Fibroblast of villous mesenchyme (primary cell): ENCODE data around the gene CDH4. TPM values are rescaled to one million over a fixed set of nuclear protein-coding genes. Genes with fewer than 3 reads are reported as not detected.

Experiments used
- DNase-seq: peaks from one replicate; pipeline ENCODE4 v3.0.0-alpha.2; 2010; ENCODE audit warnings: low read depth
- H3K4me3 ChIP-seq: 2 replicates; pipeline ENCODE4 v1.5.1; 2011; ENCODE audit warnings: low read depth, mild to moderate bottlenecking, low read length
- total RNA-seq: library from RNA; depleted of rRNA; stranded (reverse); fragments of >200 nt; gene quantifications from 2 replicates; pipeline ENCODE4 v1.2.3, GENCODE V29; 2012
- TF ChIP-seq, protein P1 (sequence below): IDR thresholded peaks from 2 replicates; pipeline ENCODE4 v1.5.1; 2012; ENCODE audit warnings: low read depth, mild to moderate bottlenecking, low read length; ENCODE audit not compliant: insufficient read depth

Gene CDH4
- total RNA-seq, 1 donor: 1.7 TPM

DNA sequence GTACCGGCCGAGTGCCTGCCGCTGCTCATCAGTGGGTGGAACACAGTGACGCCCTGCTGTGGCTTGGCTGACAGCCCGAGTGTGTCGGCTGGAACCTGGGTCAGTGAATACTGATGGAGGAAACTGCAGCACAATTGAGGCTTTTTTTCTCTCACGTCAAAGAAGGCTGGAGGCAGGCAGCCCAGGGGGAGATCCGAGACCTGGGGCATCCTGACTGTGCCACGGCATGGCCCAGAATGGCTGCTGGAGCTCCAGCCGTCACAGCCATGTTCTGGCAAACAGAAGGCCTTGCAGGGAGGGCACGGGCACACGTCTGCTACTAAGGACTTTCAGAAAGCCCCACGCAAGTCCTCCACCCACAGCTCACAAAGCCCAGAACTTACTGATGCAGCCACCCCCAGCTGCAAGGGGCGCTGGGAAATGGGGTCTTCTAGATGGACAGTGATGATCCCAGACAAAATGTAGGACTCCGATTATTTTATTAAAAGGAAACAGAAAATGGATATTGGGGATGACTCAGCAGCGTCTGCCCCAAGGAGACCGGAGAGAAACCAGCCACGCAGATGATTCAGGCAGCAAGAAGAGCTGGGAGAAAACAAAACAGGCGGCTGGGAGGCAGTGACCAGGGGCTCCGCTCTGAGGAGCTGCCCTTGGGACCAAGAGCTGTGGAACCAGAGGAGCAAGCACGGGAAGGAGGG is 673.6 kb downstream of the CDH4 start:
- no peak overlapping the region for H3K4me3 ChIP-seq
- TF ChIP-seq, protein P1, sequence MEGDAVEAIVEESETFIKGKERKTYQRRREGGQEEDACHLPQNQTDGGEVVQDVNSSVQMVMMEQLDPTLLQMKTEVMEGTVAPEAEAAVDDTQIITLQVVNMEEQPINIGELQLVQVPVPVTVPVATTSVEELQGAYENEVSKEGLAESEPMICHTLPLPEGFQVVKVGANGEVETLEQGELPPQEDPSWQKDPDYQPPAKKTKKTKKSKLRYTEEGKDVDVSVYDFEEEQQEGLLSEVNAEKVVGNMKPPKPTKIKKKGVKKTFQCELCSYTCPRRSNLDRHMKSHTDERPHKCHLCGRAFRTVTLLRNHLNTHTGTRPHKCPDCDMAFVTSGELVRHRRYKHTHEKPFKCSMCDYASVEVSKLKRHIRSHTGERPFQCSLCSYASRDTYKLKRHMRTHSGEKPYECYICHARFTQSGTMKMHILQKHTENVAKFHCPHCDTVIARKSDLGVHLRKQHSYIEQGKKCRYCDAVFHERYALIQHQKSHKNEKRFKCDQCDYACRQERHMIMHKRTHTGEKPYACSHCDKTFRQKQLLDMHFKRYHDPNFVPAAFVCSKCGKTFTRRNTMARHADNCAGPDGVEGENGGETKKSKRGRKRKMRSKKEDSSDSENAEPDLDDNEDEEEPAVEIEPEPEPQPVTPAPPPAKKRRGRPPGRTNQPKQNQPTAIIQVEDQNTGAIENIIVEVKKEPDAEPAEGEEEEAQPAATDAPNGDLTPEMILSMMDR: no peak
- DNase-seq: peak; percentile 7

DNA sequence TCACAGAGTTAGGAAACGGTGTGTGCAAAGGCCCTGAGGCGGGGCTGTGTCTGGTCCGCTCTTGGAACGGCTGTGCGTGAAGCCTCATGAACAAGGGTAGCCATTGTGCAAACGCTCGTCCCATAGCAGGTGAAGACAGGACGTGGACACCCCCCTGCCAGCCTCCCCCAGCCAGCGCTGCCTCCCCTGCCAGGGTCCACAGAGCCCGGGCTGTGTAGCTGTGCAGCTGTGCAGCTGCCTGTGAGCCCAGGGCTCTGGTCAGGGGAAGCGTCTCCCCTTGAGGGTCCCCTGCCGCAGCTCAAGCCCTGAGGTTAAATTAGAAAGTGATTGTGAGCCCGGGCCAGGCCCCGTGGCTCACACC is 674.2 kb downstream of the CDH4 start:
- no peak overlapping the region for H3K4me3 ChIP-seq
- TF ChIP-seq, protein P1: no peak
- no peak for DNase-seq

DNA sequence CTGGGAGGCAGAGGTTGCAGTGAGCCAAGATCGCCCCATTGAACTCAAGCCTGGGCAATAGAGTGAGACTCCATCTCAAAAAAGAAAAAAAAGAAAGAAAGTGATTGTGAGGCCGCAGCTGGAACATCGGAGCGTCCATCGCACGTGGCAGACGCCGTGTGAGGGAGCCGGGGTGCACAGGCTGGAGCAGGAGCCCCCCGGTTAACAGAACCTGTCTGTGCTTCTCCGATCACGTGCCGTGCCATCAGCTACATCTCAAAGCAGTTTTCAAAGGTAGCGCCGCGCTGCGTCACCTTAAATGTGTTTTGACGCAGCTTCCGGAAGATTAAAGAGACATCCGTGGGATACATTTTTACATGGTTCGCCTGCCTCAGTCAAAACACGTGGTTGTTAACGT is 674.7 kb downstream of the CDH4 start:
- no peak for DNase-seq
- no peak overlapping the region for H3K4me3 ChIP-seq
- TF ChIP-seq, protein P1: no peak

DNA sequence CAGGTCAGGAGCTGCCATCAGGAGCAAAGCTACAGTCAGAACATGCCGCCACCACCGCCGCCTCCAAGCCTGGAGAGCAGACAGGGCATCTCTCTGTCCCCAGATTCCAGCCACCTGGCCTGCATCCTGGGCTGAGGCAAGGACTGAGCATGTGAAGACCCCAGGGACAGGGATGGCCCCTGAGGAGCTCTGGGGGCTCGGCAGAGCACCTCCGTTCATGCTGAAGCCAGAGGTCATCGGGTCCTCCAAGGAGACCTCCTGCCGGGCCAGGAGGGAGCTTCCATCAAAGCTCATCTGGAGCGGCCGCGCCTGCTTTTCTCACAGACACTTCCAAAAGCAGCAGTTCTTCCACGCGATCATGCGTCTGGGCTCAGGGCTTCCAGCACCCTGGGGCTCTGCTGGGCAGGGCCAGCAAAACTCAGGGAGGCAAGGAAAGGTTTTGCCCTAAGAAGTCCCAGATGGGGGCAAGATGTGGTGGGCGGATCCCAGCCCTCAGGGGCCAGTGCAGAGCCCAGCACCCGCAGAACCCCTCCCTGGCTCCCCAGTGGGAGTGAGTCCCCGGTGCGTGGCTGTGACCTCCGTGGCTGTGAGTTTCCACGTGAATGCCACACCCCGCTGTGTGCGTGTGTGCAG is 675.2 kb downstream of the CDH4 start:
- H3K4me3 ChIP-seq: no peak overlapping the region
- TF ChIP-seq, protein P1: no peak
- no peak for DNase-seq

DNA sequence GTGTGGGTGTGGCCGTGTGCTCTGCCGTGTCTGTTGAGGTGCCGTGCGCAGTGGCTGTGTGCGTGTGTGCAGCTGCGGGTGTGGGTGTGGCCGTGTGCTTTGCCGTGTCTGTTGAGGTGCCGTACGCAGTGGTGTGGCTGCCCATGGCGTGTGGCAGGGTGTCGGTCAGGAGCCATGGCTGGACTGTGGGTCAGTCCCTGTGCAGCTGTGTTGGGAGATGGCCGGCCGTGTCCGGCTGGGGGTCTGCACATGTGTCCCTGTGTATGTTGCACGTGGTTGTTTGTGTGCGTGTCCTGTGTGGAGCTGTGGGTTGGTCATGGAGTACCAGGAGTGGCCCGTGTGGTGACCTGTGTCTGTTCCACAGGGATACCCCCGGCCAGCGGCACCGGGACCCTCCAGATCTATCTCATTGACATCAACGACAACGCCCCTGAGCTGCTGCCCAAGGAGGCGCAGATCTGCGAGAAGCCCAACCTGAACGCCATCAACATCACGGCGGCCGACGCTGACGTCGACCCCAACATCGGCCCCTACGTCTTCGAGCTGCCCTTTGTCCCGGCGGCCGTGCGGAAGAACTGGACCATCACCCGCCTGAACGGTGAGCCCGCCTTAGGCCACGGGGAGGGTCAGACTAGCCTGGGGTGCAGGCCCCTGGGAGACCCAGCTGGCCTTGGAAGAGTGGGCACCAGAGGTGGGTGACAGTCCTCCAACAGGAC is 675.9 kb downstream of the CDH4 start:
- DNase-seq: no peak
- no peak overlapping the region for H3K4me3 ChIP-seq
- TF ChIP-seq, protein P1: no peak

DNA sequence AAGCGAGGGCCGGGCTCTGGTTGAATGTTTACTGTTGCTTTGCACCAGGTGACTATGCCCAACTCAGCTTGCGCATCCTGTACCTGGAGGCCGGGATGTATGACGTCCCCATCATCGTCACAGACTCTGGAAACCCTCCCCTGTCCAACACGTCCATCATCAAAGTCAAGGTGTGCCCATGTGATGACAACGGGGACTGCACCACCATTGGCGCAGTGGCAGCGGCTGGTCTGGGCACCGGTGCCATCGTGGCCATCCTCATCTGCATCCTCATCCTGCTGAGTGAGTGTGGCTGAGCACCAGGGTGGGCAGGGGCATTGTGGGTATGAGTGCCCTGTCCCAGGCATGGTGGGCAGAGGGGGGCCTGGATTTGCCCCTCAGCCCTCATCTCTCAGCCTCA is 677.5 kb downstream of the CDH4 start:
- DNase-seq: no peak
- no peak overlapping the region for H3K4me3 ChIP-seq
- TF ChIP-seq, protein P1: no peak
